ENCODE data around the gene IL5RA.

DNA sequence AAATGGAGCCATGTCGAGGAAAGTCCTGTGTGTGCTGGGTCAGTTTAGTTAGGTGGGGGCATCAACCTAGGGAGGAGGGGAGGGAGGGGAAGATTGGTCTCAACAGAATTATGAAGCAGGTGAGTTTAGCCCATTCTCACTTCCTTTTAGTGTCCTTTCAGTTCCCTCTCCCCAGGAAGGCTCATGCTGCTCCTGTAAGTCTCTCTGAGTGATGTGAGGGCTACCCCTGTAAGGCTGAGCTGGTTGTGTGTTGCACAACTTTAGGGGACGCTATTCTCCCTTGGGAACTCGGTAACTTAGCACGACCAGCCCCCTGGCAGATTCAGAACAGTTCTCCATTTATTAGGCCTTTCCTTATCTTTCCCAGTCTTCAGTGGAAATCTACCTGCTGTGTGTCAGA is 21.2 kb downstream of the IL5RA start:
- TF ChIP-seq, protein P1, sequence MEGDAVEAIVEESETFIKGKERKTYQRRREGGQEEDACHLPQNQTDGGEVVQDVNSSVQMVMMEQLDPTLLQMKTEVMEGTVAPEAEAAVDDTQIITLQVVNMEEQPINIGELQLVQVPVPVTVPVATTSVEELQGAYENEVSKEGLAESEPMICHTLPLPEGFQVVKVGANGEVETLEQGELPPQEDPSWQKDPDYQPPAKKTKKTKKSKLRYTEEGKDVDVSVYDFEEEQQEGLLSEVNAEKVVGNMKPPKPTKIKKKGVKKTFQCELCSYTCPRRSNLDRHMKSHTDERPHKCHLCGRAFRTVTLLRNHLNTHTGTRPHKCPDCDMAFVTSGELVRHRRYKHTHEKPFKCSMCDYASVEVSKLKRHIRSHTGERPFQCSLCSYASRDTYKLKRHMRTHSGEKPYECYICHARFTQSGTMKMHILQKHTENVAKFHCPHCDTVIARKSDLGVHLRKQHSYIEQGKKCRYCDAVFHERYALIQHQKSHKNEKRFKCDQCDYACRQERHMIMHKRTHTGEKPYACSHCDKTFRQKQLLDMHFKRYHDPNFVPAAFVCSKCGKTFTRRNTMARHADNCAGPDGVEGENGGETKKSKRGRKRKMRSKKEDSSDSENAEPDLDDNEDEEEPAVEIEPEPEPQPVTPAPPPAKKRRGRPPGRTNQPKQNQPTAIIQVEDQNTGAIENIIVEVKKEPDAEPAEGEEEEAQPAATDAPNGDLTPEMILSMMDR (IDR thresholded peaks at IDR 0.05; ENCODE audit: low read depth, low read length, poor library complexity, severe bottlenecking), result peak; percentile 37
- TF ChIP-seq EZH2phosphoT487 (IDR thresholded peaks at IDR 0.05; ENCODE audit: borderline replicate concordance, low read length), result no peak
